K562 (cell line): ENCODE measurements around the gene CSNK1D. TPM values are rescaled to one million over a fixed set of nuclear protein-coding genes. Genes with fewer than 3 reads are reported as not detected.

Experiments
- ATAC-seq: fragments of 200-7000 bp; cut with Tn5 transposase; 3 replicates; pipeline ENCODE4 v1.9.1; 2020; ENCODE audit warnings: moderate library complexity
- BruUV-seq: library from RNA; stranded (reverse); fragments of 400-500 nt; replicated peaks from 2 replicates; lab custom pipeline; 2021; lab: Mats Ljungman, UMichigan
- CTCF ChIA-PET: fragments of 300-600 bp; formaldehyde crosslinking; extraction: SDS; loops from one replicate; lab custom pipeline; 2021; ENCODE audit warnings: low intra/inter-chr PET ratio; lab: Yijun Ruan, JAX
- POLR2A ChIA-PET: fragments of 300-600, 350-650 bp; sonication (Branson Sonifier 250); formaldehyde crosslinking; extraction: SDS; loops from one replicate; lab custom pipeline; 2021; ENCODE audit warnings: antibody characterized with exemption, inconsistent platforms; lab: Yijun Ruan, JAX
- DNase-seq, 4 experiments: peaks; one replicate each; pipeline versions ENCODE4 v3.0.0 to v3.0.0-alpha.2; 2011 to 2018; ENCODE audit warnings: low spot score in 3 of 4, mixed read lengths in 3 of 4; ENCODE audit errors: extremely low read depth in 1 of 4
- FAIRE-seq: peaks from 2 replicates; lab custom pipeline; 2011; peaks lifted over from hg19 to GRCh38; lab: Jason Lieb, UNC
- H2AFZ ChIP-seq: 2 replicates; pipeline ENCODE4 v1.6.0; 2011; ENCODE audit warnings: low read depth, low read length, control low read depth, inconsistent platforms
- H3K27ac ChIP-seq: fragments of 200-600 bp; 3 replicates; pipeline ENCODE4 v1.8.0; 2011; ENCODE audit warnings: low read depth, mild to moderate bottlenecking, control low read depth, inconsistent platforms, low read length, moderate library complexity, mixed read lengths; ENCODE audit errors: extremely low read depth
- H3K27me3 ChIP-seq, 2 experiments: fragments of 300-600 bp in 1 of 2; 2 replicates in 1 of 2; 3 replicates in 1 of 2; pipeline versions ENCODE4 v1.6.0 to v1.8.0; 2011; ENCODE audit warnings: inconsistent platforms in 2 of 2, low read length in 2 of 2, mild to moderate bottlenecking in 1 of 2, mixed read lengths in 1 of 2, moderate library complexity in 1 of 2; ENCODE audit not compliant: control insufficient read depth in 2 of 2, insufficient read depth in 2 of 2
- H3K36me3 ChIP-seq: fragments of 300-600 bp; 3 replicates; pipeline ENCODE4 v1.8.0; 2011; ENCODE audit warnings: mild to moderate bottlenecking, low read length, inconsistent platforms; ENCODE audit not compliant: control insufficient read depth, insufficient read depth
- H3K4me1 ChIP-seq, 2 experiments: fragments of 200-600 bp in 1 of 2; replicated peaks in 1 of 2; 2 replicates in 1 of 2; 3 replicates in 1 of 2; pipeline versions ENCODE4 v1.5.1 to v1.8.0; 2011; ENCODE audit warnings: inconsistent platforms in 2 of 2, low read length in 2 of 2, mild to moderate bottlenecking in 1 of 2, mixed read lengths in 1 of 2, moderate library complexity in 1 of 2; ENCODE audit not compliant: control insufficient read depth in 2 of 2, insufficient read depth in 2 of 2
- H3K4me2 ChIP-seq: 2 replicates; pipeline ENCODE4 v1.6.1; 2011; ENCODE audit warnings: low read length, control low read depth, inconsistent platforms, mixed read lengths; ENCODE audit not compliant: insufficient read depth
- H3K4me3 ChIP-seq: fragments of 200-600 bp; sonication (generic), shearing (Covaris generic); 2 replicates; pipeline ENCODE4 v1.5.1; 2016; ENCODE audit warnings: control low read depth, inconsistent platforms
- H3K79me2 ChIP-seq: fragments of 200-600 bp; 3 replicates; pipeline ENCODE4 v1.8.0; 2011; ENCODE audit warnings: low read length, inconsistent platforms; ENCODE audit not compliant: control insufficient read depth, insufficient read depth
- H3K9ac ChIP-seq, 2 experiments: 2 replicates each; pipeline versions ENCODE4 v1.6.0 to v1.6.1; 2011; ENCODE audit warnings: low read depth in 2 of 2, low read length in 2 of 2, control low read depth in 1 of 2, inconsistent platforms in 1 of 2, mild to moderate bottlenecking in 1 of 2, mixed read lengths in 1 of 2; ENCODE audit not compliant: insufficient read depth in 1 of 2
- H3K9me1 ChIP-seq: one replicate; pipeline ENCODE4 v1.6.0; 2011; ENCODE audit warnings: inconsistent platforms, mild to moderate bottlenecking, low read length, moderate library complexity; ENCODE audit not compliant: control insufficient read depth, insufficient read depth
- H3K9me3 ChIP-seq: replicated peaks from 2 replicates; pipeline ENCODE4 v1.5.1; 2011; ENCODE audit warnings: low read depth, low read length, inconsistent platforms; ENCODE audit not compliant: control insufficient read depth, insufficient read depth
- H4K20me1 ChIP-seq: replicated peaks from 2 replicates; pipeline ENCODE4 v1.6.1; 2011; ENCODE audit warnings: low read length, inconsistent platforms, mixed read lengths; ENCODE audit not compliant: control insufficient read depth, insufficient read depth
- CBFB ChIP-seq: sonication (generic); formaldehyde crosslinking; IDR thresholded peaks from 2 replicates; pipeline ENCODE4 v1.4.0; 2020; ENCODE audit warnings: mild to moderate bottlenecking, missing genetic modification reagents
- ELF2 ChIP-seq: fragments of 250-450 bp; sonication (Bioruptor Pico); IDR thresholded peaks from 2 replicates; pipeline ENCODE4 v1.5.0; 2021; ENCODE audit warnings: mild to moderate bottlenecking
- FOXJ3 ChIP-seq: sonication (generic); formaldehyde crosslinking; IDR thresholded peaks from 2 replicates; pipeline ENCODE4 v1.4.0; 2020; ENCODE audit warnings: mild to moderate bottlenecking, missing genetic modification reagents
- HDGF ChIP-seq: fragments of 450-650 bp; IDR thresholded peaks from 2 replicates; pipeline ENCODE4 v1.6.1; 2016
- MIER1 ChIP-seq: fragments of 450-650 bp; IDR thresholded peaks from 2 replicates; pipeline ENCODE4 v1.6.1; 2016; ENCODE audit warnings: antibody characterized with exemption, mild to moderate bottlenecking, low read depth
- NFIX ChIP-seq: fragments of 250-450 bp; sonication (Bioruptor Pico); IDR thresholded peaks from 2 replicates; pipeline ENCODE4 v1.4.0; 2020; ENCODE audit warnings: low read depth, mild to moderate bottlenecking, moderate library complexity
- SOX6 ChIP-seq: fragments of 450-650 bp; IDR thresholded peaks from 2 replicates; pipeline ENCODE4 v1.6.1; 2014; ENCODE audit warnings: mild to moderate bottlenecking
- TFAP4 ChIP-seq: sonication (generic); formaldehyde crosslinking; IDR thresholded peaks from 2 replicates; pipeline ENCODE4 v1.8.0; 2022; ENCODE audit warnings: missing genetic modification reagents, mild to moderate bottlenecking, moderate library complexity, borderline replicate concordance
- TFE3 ChIP-seq: fragments of 450-650 bp; formaldehyde crosslinking; IDR thresholded peaks from 2 replicates; pipeline ENCODE4 v1.4.0; 2020; ENCODE audit warnings: mild to moderate bottlenecking, mixed read lengths
- ZNF12 ChIP-seq: sonication (generic); formaldehyde crosslinking; IDR thresholded peaks from 2 replicates; pipeline ENCODE4 v1.4.0; 2020; ENCODE audit warnings: mild to moderate bottlenecking, missing genetic modification reagents
- ZNF280A ChIP-seq: fragments of 450-650 bp; IDR thresholded peaks from 2 replicates; pipeline ENCODE4 v1.6.1; 2018; ENCODE audit warnings: mild to moderate bottlenecking, low read depth; ENCODE audit not compliant: partially characterized antibody
- ZZZ3 ChIP-seq: fragments of 450-650 bp; IDR thresholded peaks from 2 replicates; pipeline ENCODE4 v1.6.1; 2016; ENCODE audit warnings: antibody characterized with exemption, mild to moderate bottlenecking, moderate library complexity
- WGBS: fragments of 100-300 bp; shearing (Covaris generic); methylation state at CpG from one replicate; pipeline ENCODE4 v1.1.6; 2016; ENCODE audit warnings: low coverage, mixed read lengths; ENCODE audit not compliant: insufficient coverage; ENCODE audit errors: missing lambda C conversion rate; 5-methylcytosine and 5-hydroxymethylcytosine counted together
- in situ Hi-C: fragments of 300-500 bp; cut with MboI; formaldehyde crosslinking; loops from 4 replicates; pipeline ENCODE4 v1.15.0; 2018; ENCODE audit warnings: inconsistent platforms, mixed read lengths
- intact Hi-C: fragments of 100-400 bp; cut with micrococcal nuclease; formaldehyde crosslinking; loops from 2 replicates; pipeline ENCODE4 v1.14.2; 2022
- polyA plus RNA-seq, 8 experiments: library from polyadenylated mRNA; depleted of rRNA in 4 of 8; stranded (reverse) in 5 of 8; unstranded in 3 of 8; fragments of >200 nt; fragmentation: Nextera tagmentation in 2 of 8; fragmentation: Illumina TruSeq in 1 of 8; extraction: Ambion mirVana in 2 of 8; extraction: Trizol in 1 of 8; gene quantifications; 2 replicates each; pipeline versions ENCODE4 v1.2.1 to v1.2.3, GENCODE V29; 2011 to 2014; ENCODE audit warnings: inconsistent platforms in 1 of 8, missing spikeins in 1 of 8
- total RNA-seq, 7 experiments: library from RNA; depleted of rRNA in 6 of 7; stranded (reverse); fragments of >200 nt in 6 of 7; fragmentation: Illumina TruSeq in 2 of 7; extraction: Trizol in 2 of 7; gene quantifications; 2 replicates each; pipeline versions ENCODE4 v1.2.1 to v1.2.3, GENCODE V29; 2011 to 2021; ENCODE audit warnings: low replicate concordance in 1 of 7

The CSNK1D gene
- total and polyA plus RNA-seq, 9 of the 15 experiments (the other 6 are each of a cell fraction or from before 2014, with no cell fraction given): 6.5 to 133 (median 41.3) TPM

GRCh38 chr17:82318772-82319606 is 45.5 kb upstream of the CSNK1D start:
- peaks cover 10% of the 10 kb centered on the region for H3K9me3 ChIP-seq
- H3K79me2 ChIP-seq: no peaks in the 10 kb centered on the region
- H2AFZ ChIP-seq: no peak overlapping the region
- H3K36me3 ChIP-seq: no peaks in the 10 kb centered on the region
- H3K27me3 ChIP-seq: no peaks in the 10 kb centered on the region
- H3K9me1 ChIP-seq: no peaks in the 10 kb centered on the region
- ATAC-seq (no peak), FAIRE-seq (no peak), DNase-seq (no peak)
- peaks cover 29 to 100% of the 10 kb centered on the region in 2 experiments for H3K4me1 ChIP-seq
- H4K20me1 ChIP-seq: no peaks in the 10 kb centered on the region
- 86% methylated on average over 61 of the region's 76 CpGs for WGBS
- no peak overlapping the region for H3K4me3 ChIP-seq
- POLR2A ChIA-PET: no interaction called here
- no peak overlapping the region for H3K27ac ChIP-seq
- intact Hi-C loops (no loop called here), in situ Hi-C loops (no loop called here)
- no peak overlapping the region for H3K4me2 ChIP-seq
- BruUV-seq: no TSS peak
- H3K9ac ChIP-seq: no peak overlapping the region
- CTCF ChIA-PET: no interaction called here
- TF ChIP-seq CBFB (0 out of 2 replicates have a peak, but pooled peaks have one; percentile 26), HDGF (no peak)

GRCh38 chr17:82318169-82318498 is 44.6 kb upstream of the CSNK1D start:
- WGBS: 95% methylated on average over 9 of the region's 20 CpGs
- no peak overlapping the region for H3K27ac ChIP-seq
- peaks cover 21 to 97% of the 10 kb centered on the region in 2 experiments for H3K4me1 ChIP-seq
- DNase-seq (no peak), ATAC-seq (no peak), FAIRE-seq (no peak)
- H2AFZ ChIP-seq: no peak overlapping the region
- no peak overlapping the region for H3K4me2 ChIP-seq
- H3K9me1 ChIP-seq: no peaks in the 10 kb centered on the region
- CTCF ChIA-PET: no interaction called here
- no peaks in the 10 kb centered on the region for H3K36me3 ChIP-seq
- no peaks in the 10 kb centered on the region for H3K79me2 ChIP-seq
- no peak overlapping the region for H3K4me3 ChIP-seq
- peaks cover 10% of the 10 kb centered on the region for H3K9me3 ChIP-seq
- in situ Hi-C loops: no loop called here
- POLR2A ChIA-PET: interaction anchor here (0.6 kb wide), 1 partner anchor 1698 kb away, joined by 3 read pairs; no protein-coding TSS in a partner anchor
- no TSS peak for BruUV-seq
- H3K9ac ChIP-seq: no peak overlapping the region
- no peaks in the 10 kb centered on the region for H3K27me3 ChIP-seq
- no peaks in the 10 kb centered on the region for H4K20me1 ChIP-seq
- intact Hi-C loops: no loop called here
- TF ChIP-seq SOX6: no peak
- TF ChIP-seq MIER1: no peak
- TF ChIP-seq ELF2 (CRISPR knock-in tag): no peak
- TF ChIP-seq TFAP4 (CRISPR knock-in tag): no peak
- TF ChIP-seq ZNF280A: no peak
- TF ChIP-seq ZNF12 (CRISPR knock-in tag): no peak
- no peak for TF ChIP-seq ZZZ3
- no peak for TF ChIP-seq TFE3 (CRISPR knock-in tag)
- no peak for TF ChIP-seq NFIX (CRISPR knock-in tag)
- TF ChIP-seq FOXJ3 (CRISPR knock-in tag): no peak
